Measurements from ENCODE around the gene TYW1B. TPM values are rescaled to one million over a fixed set of nuclear protein-coding genes. Genes with fewer than 3 reads are reported as not detected.
"Not testable (repeated sequence)": the region's sequence is repeated elsewhere in the genome, so short reads cannot be mapped to it uniquely, and the experiment has no call there.

Gene TYW1B
- total RNA-seq, 1 donor from 2014 or later = 11.0 TPM

DNA sequence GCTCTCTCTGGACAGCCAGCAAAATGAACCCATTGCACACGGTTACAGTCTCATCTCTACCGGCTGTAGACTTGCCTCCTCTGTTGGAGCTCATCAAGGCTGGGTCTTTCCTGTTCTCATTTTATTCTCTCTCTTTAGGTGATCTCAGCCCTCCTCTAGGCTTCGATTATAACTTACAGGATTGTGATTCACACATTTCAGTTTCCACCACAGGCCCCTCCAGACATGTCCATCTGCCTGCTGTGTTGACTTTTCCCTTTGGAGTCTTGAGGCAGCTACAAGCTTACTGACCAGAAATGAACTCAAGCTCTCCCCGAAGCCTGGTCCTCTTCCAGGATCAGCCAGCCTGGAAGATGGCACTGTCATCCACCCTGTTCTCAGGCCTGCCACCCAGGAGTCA lies 268.5 kb downstream of the TYW1B start:
- not testable (repeated sequence) for DNase-seq (ENCODE audit: low spot score)

DNA sequence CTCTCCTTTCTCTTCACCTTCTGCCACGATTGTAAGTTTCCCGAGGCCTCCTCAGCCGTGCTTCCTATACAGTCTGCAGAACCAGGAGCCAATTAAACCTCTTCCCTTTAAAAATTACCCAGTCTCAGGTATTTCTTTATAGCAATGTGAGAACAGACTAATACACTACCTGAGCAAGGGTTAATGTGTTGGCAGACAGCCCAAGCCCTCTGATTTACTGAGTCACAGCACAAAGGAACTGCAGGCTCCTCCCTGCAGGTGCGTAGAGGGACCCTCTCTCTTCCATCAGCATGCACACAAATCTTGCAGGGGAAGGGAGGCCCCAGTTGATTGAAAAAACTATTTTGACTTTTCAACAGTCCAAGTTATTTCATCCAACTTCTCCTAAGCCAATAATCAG lies 271.3 kb downstream of the TYW1B start:
- not testable (repeated sequence) for DNase-seq (ENCODE audit: low spot score)

DNA sequence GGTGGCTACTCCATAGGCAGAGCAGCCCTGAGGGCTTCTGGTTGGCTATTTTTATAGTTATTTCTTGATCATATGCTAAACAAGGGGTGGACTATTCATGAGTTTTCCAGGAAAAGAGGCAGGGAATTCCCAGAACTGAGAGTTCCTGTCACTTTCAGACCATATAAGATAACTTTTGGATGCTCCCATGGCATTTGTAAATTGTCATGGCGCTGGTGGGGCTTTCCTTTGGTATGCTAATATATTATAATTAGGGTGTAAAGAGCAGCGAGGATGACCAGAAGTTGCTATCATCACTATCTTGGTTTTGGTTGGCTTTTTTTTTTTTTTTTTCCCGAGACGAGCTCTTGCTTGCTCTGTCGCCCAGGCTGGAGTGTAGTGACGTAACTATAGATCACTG lies 272.8 kb downstream of the TYW1B start:
- DNase-seq (ENCODE audit: low spot score) = not testable (repeated sequence)

DNA sequence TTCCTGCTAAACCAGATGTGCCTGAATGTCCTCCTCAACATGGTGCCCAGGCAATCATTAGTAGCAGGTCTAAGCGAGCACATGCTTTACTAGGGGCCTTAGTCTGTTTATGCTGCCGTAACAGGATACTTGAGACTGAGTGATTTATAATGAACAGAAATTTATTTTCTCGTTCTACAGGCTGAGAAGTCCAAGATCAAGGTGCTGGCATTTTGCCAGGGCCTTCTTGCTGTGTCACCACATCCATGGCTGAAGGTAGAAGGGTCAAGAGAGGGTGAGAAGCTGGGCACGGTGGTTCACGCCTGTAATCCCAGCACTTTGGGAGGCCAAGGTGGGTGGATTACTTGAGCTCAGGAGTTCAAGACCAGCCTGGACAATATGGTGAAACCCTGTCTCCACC lies 273.6 kb downstream of the TYW1B start:
- not testable (repeated sequence) for DNase-seq (ENCODE audit: low spot score)

DNA sequence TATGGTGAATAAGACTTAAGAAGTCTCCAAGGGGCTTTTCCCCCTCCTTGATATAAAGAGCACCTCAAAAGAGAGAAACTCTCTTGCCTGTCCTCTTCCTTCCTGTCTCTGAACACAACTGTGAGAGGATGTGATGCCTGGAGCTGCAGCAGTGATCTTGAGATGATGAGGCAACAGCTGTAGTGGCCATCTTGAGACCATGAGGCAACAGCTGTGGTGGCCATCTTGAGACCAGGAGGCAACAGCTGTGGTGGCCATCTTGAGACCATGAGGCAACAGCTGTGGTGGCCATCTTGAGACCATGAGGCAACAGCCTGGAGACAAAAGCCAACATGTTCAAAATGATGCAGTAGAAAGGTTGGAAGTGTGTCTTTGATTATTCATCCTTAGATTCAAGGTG lies 277.5 kb downstream of the TYW1B start:
- DNase-seq (ENCODE audit: low spot score) = not testable (repeated sequence)

DNA sequence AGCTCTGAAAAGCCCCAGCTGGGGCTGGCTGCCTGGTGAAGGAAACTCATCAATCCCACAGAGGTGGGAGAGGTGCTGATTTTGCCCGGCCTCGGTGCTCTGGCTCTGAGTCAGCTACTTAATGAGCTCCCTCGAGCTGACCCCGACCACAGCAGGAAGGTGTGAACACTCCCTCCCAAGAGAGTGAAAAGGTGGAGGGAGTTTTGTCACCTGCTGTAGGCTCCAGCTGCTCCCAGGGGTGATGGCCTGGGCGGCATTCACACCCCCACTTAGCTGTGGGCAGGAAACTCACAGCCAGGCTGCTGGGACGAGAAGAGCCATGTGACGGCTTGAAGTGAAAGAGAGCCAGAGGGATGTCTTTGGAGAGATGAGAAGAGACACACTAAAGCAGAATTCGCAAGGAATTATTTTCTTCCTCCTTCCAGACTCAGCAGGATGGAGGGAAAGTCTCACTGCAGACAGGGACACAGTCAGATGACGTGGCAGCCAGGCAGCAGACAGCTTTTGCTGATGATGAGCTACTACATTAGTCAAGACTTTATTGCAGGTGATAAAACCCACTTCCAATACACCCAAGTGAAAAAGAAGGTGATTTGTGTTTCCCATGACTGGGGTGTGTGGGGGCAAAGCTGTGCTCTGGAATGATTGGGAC lies 281.3 kb downstream of the TYW1B start:
- DNase-seq (ENCODE audit: low spot score) = not testable (repeated sequence)

DNA sequence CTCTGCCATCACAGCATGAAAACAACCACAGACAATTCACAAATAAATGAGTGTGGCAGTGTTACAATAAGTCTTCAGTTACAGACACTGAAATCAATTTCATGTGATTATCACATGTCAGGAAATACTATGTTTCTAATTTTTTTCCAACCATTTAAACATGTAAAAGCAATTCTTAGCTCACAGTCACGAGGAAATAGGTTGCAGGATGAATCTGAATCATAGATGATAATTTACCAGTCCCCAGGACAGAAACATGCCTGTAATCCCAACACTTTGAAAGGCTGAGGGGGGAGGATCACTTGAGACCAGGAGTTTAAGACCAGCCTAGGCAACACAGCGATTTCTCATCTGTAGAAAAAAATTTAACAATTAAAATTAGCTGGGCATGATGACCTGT lies 283.5 kb downstream of the TYW1B start:
- not testable (repeated sequence) for DNase-seq (ENCODE audit: low spot score)

DNA sequence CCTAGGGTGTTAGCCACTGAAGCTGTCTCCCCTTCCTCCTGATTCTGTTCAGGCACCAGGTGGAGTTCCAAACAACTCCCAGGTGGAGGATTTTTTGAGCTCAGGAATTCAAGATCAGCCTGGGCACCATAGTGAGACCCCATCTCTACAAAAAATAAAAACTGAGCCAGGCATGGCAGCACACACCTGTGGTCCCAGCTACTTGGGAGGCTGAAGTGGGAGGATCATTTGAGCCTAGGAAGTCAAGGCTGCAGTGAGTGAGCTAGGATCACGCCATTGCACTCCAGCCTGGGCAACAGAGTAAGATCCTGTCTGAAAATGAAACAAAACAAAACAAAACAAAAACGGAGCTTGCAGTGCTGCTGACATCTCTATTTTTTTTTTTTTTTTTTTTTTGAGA lies 287.1 kb downstream of the TYW1B start:
- DNase-seq (ENCODE audit: low spot score) = no peak

DNA sequence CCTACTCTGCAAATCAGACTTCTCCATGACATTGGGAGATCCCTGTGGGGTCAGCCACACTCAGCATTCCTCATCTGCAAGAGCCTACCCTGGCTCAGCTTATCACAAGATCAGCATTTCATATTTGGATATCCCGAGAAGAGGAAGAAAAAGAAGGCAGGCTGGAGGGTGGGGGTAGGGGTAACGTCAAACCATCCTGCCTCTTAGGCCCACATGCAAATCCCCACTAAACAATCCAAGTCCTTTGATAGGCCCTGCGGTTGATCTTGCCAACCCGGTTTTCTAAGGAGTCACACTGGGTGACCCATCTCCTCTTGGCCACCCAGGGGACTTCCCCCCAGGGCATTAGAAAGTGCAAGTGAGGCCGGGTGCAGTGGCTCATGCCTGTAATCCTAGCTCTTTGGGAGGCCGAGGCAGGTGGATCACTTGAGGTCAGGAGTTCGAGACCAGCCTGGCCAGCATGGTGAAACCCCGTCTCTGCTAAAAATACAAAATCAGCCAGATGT lies 287.8 kb downstream of the TYW1B start:
- no peak for DNase-seq (ENCODE audit: low spot score)

DNA sequence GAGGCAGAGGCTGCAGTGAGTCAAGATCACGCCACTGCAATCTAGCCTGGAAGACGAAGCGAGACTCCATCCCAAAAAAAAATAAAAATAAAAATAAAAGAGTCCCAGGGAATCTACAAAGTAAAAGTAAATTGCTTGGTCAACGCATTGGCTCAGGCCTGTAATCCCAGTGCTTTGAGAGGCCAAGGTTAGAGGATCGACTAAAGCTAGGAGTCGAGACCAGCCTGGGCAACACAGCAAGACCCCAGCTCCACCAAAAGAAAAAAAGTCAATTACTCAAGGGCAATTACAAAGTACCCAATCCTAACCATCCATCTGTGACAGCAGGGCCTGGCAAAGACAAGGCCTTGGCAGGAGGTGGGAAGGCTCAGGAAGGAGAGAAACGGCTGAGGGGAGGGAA lies 288.3 kb downstream of the TYW1B start:
- DNase-seq (ENCODE audit: low spot score) = no peak

DNA sequence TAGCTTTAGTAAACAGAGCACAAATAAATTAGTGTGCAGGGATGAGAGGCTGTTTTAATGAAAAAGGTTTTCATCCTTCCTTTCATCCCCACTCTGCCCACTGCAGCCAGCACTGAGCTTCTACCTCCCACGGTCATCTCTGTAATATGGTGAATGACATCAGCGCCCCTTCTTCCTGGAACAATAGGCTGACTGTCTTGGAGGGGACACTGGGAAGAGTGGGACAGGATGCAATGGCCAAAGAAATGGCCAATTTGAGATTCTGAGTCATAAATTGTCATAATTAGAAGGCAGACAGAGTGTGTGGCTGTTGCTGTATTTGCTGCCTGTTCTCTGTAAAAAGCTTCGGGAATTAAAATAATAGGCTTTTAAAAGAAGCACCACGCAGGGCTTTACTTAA lies 289.1 kb downstream of the TYW1B start:
- no peak for DNase-seq (ENCODE audit: low spot score)

DNA sequence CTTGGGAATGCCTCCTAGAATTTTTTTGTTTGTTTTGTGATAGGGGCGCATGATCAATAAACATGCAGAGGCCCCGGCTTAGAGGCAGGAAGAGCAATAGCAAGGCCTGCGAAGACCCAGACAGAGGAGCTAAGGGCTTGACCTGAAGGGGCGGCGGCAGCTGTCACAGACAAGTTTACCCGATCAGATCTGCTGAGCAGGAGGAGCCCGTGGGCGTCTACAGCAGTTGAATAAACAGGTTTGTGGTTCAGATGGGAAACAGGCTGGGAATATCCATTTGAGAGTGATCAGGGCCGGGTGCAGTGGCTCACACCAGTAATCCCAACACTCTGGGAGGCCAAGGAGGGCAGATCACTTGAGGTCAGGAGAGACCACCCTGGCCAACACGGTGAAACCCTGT lies 289.9 kb downstream of the TYW1B start:
- no peak for DNase-seq (ENCODE audit: low spot score)

DNA sequence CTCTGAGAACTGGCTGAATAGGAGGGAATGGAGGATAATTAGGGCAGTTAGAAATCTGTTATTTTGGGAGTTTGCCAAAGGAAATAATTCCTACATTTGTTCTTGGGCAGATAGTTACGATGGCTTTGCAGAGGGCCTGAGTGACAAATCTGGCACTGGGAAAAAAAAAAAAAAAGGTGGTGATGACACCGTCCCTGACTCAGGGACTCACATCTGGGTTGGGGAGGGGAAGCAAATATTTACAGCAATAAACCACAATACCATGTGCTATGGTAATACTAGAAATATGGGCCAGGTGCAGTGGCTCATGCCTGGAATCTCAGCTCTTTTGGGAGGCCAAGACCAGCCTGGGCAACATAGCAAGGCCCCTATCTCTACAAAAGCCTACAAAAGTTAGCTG lies 292.0 kb downstream of the TYW1B start:
- DNase-seq (ENCODE audit: low spot score) = not testable (repeated sequence)

DNA sequence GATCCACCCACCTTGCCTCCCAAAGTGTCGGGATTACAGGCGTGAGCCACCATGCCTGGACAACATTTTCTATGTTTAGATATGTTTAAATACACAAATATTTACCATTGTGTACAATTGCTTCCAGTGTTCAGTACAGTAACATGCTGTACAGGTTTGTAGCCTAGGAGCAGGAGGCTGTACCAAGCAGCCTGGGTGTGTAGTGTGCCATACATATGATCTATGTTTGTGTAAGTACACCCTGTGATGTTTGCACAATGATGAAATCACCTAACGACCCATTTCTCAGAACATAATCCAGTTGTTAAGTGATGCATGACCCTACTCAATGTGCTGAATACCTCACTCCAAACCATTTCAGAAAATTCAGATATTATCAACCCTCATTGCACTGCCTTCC lies 297.0 kb downstream of the TYW1B start:
- DNase-seq (ENCODE audit: low spot score) = not testable (repeated sequence)

Other genes starting within 250 kb of the TYW1B start
- 46.7 TPM for gene POM121, start 96.9 kb upstream of the TYW1B start, total RNA-seq
- 2.7 TPM for gene TRIM74, start 141.3 kb upstream of the TYW1B start, total RNA-seq
- gene SPDYE8, start 201.6 kb upstream of the TYW1B start, total RNA-seq = not detected
- gene SPDYE11, start 229.7 kb upstream of the TYW1B start, total RNA-seq = not detected

Measured in mucosa of gallbladder (tissue), 1 donor.